GM18520 (cell line): ENCODE results near the gene SNCB.
A peak's percentile ranks its signal among the peaks of the same experiment; 100 is the strongest.

ENCODE experiments used
- ATAC-seq: cut with Tn5 transposase; IDR thresholded peaks from one replicate; pipeline ENCODE4 v1.9.1; 2021; ENCODE audit not compliant: unreplicated experiment

Gene SNCB

GRCh38 chr5:176625512-176625911 lies 4.8 kb downstream of the SNCB start:
- ATAC-seq: no peak

GRCh38 chr5:176624938-176625337 lies 5.4 kb downstream of the SNCB start:
- ATAC-seq: no peak

GRCh38 chr5:176624142-176624541 lies 6.2 kb downstream of the SNCB start:
- ATAC-seq: no peak

GRCh38 chr5:176621661-176622079 lies 8.7 kb downstream of the SNCB start:
- ATAC-seq: no peak

- no peak for ATAC-seq
Measured at GRCh38 chr5:176620333-176620981, 9.9 kb downstream of the SNCB start.

GRCh38 chr5:176619569-176620332 lies 10.6 kb downstream of the SNCB start:
- no peak for ATAC-seq

- no peak for ATAC-seq
Measured at GRCh38 chr5:176619203-176619568, 11.1 kb downstream of the SNCB start.

- no peak for ATAC-seq
Measured at GRCh38 chr5:176618783-176619182, 11.6 kb downstream of the SNCB start.

GRCh38 chr5:176616511-176616910 lies 13.8 kb downstream of the SNCB start:
- ATAC-seq: no peak

GRCh38 chr5:176614805-176615478 lies 15.4 kb downstream of the SNCB start:
- ATAC-seq: no peak

- no peak for ATAC-seq
Measured at GRCh38 chr5:176612855-176613254, 17.5 kb downstream of the SNCB start.

- ATAC-seq: no peak
Measured at GRCh38 chr5:176612008-176612407, 18.3 kb downstream of the SNCB start.

- ATAC-seq: no peak
Measured at GRCh38 chr5:176611435-176611834, 18.9 kb downstream of the SNCB start.

- ATAC-seq: peak; percentile 6
Measured at GRCh38 chr5:176610435-176610773, 19.9 kb downstream of the SNCB start.

- peak; percentile 62 for ATAC-seq
Measured at GRCh38 chr5:176609724-176610434, 20.5 kb downstream of the SNCB start, which contains the start of gene GPRIN1. Gene GPRIN1, minus strand, starts transcription at chr5:176610156. Its CDS starts 10,322 bp downstream, at chr5:176599834.

- ATAC-seq: no peak
Measured at GRCh38 chr5:176608937-176609723, 21.2 kb downstream of the SNCB start.

GRCh38 chr5:176608142-176608705 lies 22.1 kb downstream of the SNCB start:
- ATAC-seq: no peak

- ATAC-seq: no peak
Measured at GRCh38 chr5:176606875-176607274, 23.5 kb downstream of the SNCB start.

- ATAC-seq: no peak
Measured at GRCh38 chr5:176606032-176606431, 24.3 kb downstream of the SNCB start.

GRCh38 chr5:176603091-176603490 lies 27.2 kb downstream of the SNCB start:
- no peak for ATAC-seq
